Caco-2 (cell line): Measurements from ENCODE around the gene MGMT. TPM values are rescaled to one million over a fixed set of nuclear protein-coding genes. Genes with fewer than 3 reads are reported as not detected.

ENCODE experiments used
- BruUV-seq: library from RNA; stranded (reverse); fragments of 400-500 nt; replicated peaks from 2 replicates; lab custom pipeline; 2021; lab: Mats Ljungman, UMichigan
- CTCF ChIA-PET: fragments of 300-600 bp; sonication (Branson Sonifier 250); formaldehyde crosslinking; loops from one replicate; lab custom pipeline; 2022; ENCODE audit warnings: antibody characterized with exemption; lab: Charles Lee
- POLR2A ChIA-PET: fragments of 300-600 bp; sonication (Branson Sonifier 250); formaldehyde crosslinking; loops from one replicate; lab custom pipeline; 2022; ENCODE audit warnings: antibody characterized with exemption; lab: Charles Lee
- DNase-seq, 2 experiments: peaks; one replicate each; pipeline versions ENCODE4 v3.0.0 to v3.0.0-alpha.2; 2020 to 2022
- H3K27me3 ChIP-seq: replicated peaks from 2 replicates; pipeline ENCODE4 v1.6.0; 2011; ENCODE audit warnings: low read length; ENCODE audit not compliant: control insufficient read depth, insufficient read depth
- H3K36me3 ChIP-seq: 2 replicates; pipeline ENCODE4 v1.5.1; 2011; ENCODE audit warnings: low read length; ENCODE audit not compliant: control insufficient read depth, insufficient read depth
- H3K4me1 ChIP-seq: fragments of 250-450 bp; sonication (Bioruptor Pico); 2 replicates; pipeline ENCODE4 v1.5.1; 2020; ENCODE audit warnings: mild to moderate bottlenecking
- H3K4me3 ChIP-seq: 2 replicates; pipeline ENCODE4 v1.5.1; 2011; ENCODE audit warnings: low read depth, mild to moderate bottlenecking, control low read depth, low read length
- H3K9me3 ChIP-seq: fragments of 250-450 bp; sonication (Bioruptor Pico); 2 replicates; pipeline ENCODE4 v1.5.1; 2020; ENCODE audit warnings: mild to moderate bottlenecking, moderate library complexity
- H3K27ac Mint-ChIP-seq: one replicate; pipeline ENCODE4 v1.8.0; 2022; ENCODE audit warnings: mixed read lengths; ENCODE audit not compliant: unreplicated experiment
- H3K27me3 Mint-ChIP-seq: one replicate; pipeline ENCODE4 v1.8.0; 2022; ENCODE audit warnings: mixed read lengths; ENCODE audit not compliant: insufficient read depth, unreplicated experiment
- H3K36me3 Mint-ChIP-seq: one replicate; pipeline ENCODE4 v1.8.0; 2022; ENCODE audit warnings: mild to moderate bottlenecking, mixed read lengths; ENCODE audit not compliant: insufficient read depth, unreplicated experiment
- H3K4me1 Mint-ChIP-seq: one replicate; pipeline ENCODE4 v1.8.0; 2022; ENCODE audit warnings: low read depth, mixed read lengths; ENCODE audit not compliant: unreplicated experiment
- H3K4me3 Mint-ChIP-seq: one replicate; pipeline ENCODE4 v1.8.0; 2022; ENCODE audit warnings: mild to moderate bottlenecking, moderate library complexity, mixed read lengths; ENCODE audit not compliant: unreplicated experiment
- H3K9me3 Mint-ChIP-seq: one replicate; pipeline ENCODE4 v1.8.0; 2022; ENCODE audit warnings: mixed read lengths; ENCODE audit not compliant: unreplicated experiment
- intact Hi-C: fragments of 100-400 bp; cut with micrococcal nuclease; formaldehyde crosslinking; loops from one replicate; pipeline ENCODE4 v1.10.0; 2022; ENCODE audit not compliant: unreplicated experiment
- total RNA-seq: library from RNA; stranded (reverse); gene quantifications from 2 replicates; pipeline ENCODE4 v1.2.3, GENCODE V29; 2022
- TF ChIP-seq, protein P1 (sequence below), 2 experiments: fragments of 200-600 bp in 1 of 2; IDR thresholded peaks; 1 replicate in 1 of 2; 2 replicates in 1 of 2; pipeline versions ENCODE4 v1.5.1 to v1.8.0; 2011 to 2022; ENCODE audit warnings: antibody characterized with exemption in 1 of 2, control low read depth in 1 of 2, inconsistent platforms in 1 of 2, low read depth in 1 of 2, low read length in 1 of 2, mild to moderate bottlenecking in 1 of 2, moderate library complexity in 1 of 2; ENCODE audit not compliant: insufficient read depth in 1 of 2, severe bottlenecking in 1 of 2, unreplicated experiment in 1 of 2

MGMT gene
- total RNA-seq, 1 experiment from 2014 or later, result 57.0 TPM

DNA sequence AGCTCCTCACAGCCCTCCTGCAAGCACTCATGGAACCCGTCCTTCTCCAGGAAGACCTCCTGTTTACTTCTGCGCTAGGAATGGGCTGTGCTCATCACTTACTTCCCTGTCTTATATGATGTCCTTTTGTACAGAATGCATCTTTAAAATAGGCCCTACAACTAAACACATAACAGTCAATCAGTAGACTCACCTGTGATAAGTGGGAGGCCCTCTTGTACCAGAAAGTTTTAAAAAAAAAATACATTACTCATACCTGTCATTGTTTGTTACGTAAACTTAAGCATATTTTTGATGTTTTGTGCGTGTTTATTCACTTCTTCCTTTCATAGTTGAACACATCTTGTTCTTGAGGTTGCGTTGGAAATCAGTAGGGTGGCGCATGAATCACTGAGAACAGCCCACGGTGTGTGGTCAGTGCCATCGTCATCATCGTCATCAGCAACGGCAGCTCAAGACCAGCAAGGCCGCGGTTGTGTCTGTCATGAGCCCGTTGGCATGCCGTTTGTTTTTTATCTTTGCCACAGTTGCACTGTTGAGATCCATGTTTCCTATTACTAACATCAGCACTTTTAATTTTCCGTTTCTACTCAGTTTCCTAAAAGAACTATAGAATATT, 232.8 kb downstream of the MGMT start:
- CTCF ChIA-PET, result no interaction called here
- POLR2A ChIA-PET, result no interaction called here
- no peak overlapping the region for H3K4me3 Mint-ChIP-seq

DNA sequence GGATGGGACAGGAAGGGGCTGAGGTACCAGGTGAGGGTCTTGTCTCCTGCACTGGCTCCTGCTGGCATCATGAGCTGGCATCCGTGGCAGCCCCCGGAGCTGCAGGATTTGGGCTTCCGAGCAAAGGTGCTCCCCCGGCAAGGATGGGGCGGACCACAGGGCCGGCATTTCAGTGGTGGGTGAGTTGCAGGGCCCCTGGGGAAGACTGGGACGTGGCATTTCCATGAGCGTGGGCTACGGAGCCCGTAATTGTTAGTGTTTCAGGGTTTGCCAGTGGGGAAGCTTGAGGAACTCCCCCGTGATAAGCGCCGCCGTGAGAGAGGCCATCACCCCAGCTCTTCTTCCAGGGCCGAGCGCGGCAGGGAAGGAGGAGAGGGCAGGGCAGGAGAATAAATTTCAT, 235.6 kb downstream of the MGMT start:
- ChIA-PET POLR2A (no interaction called here), CTCF (no interaction called here)
- H3K4me3 ChIP-seq, result no peak overlapping the region
- no peaks in the 10 kb centered on the region; the same call in 1 of the 2 replicates for H3K36me3 ChIP-seq
- H3K36me3 Mint-ChIP-seq, result peaks cover 16% of the 10 kb centered on the region
- H3K9me3 Mint-ChIP-seq, result no peaks in the 10 kb centered on the region
- intact Hi-C loops, result no loop called here
- TF ChIP-seq, protein P1, sequence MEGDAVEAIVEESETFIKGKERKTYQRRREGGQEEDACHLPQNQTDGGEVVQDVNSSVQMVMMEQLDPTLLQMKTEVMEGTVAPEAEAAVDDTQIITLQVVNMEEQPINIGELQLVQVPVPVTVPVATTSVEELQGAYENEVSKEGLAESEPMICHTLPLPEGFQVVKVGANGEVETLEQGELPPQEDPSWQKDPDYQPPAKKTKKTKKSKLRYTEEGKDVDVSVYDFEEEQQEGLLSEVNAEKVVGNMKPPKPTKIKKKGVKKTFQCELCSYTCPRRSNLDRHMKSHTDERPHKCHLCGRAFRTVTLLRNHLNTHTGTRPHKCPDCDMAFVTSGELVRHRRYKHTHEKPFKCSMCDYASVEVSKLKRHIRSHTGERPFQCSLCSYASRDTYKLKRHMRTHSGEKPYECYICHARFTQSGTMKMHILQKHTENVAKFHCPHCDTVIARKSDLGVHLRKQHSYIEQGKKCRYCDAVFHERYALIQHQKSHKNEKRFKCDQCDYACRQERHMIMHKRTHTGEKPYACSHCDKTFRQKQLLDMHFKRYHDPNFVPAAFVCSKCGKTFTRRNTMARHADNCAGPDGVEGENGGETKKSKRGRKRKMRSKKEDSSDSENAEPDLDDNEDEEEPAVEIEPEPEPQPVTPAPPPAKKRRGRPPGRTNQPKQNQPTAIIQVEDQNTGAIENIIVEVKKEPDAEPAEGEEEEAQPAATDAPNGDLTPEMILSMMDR (IDR thresholded peaks at IDR 0.05; ENCODE audit: insufficient read depth in 1 of 2, low read depth in 1 of 2, low read length in 1 of 2, severe bottlenecking in 1 of 2, unreplicated experiment in 1 of 2), result no peak
- no peaks in the 10 kb centered on the region for H3K27me3 Mint-ChIP-seq
- no peak overlapping the region for H3K27ac Mint-ChIP-seq
- no peak for DNase-seq
- no peaks in the 10 kb centered on the region for H3K4me1 ChIP-seq
- BruUV-seq, result no TSS peak
- no peaks in the 10 kb centered on the region for H3K9me3 ChIP-seq
- no peak overlapping the region for H3K4me3 Mint-ChIP-seq
- H3K4me1 Mint-ChIP-seq, result peaks cover 8% of the 10 kb centered on the region
- H3K27me3 ChIP-seq, result no peaks in the 10 kb centered on the region

More for the DNA sequence above, 232.8 kb downstream of the MGMT start:
- H3K27me3 ChIP-seq, result no peaks in the 10 kb centered on the region
- no peaks in the 10 kb centered on the region for H3K27me3 Mint-ChIP-seq
- no peaks in the 10 kb centered on the region for H3K9me3 ChIP-seq
- H3K36me3 Mint-ChIP-seq, result peaks cover 6% of the 10 kb centered on the region
- H3K4me1 ChIP-seq, result no peaks in the 10 kb centered on the region
- H3K4me1 Mint-ChIP-seq, result peaks cover 8% of the 10 kb centered on the region
- no peak overlapping the region for H3K4me3 ChIP-seq
- TF ChIP-seq, protein P1 (IDR thresholded peaks at IDR 0.05; ENCODE audit: insufficient read depth in 1 of 2, low read depth in 1 of 2, low read length in 1 of 2, severe bottlenecking in 1 of 2, unreplicated experiment in 1 of 2), result no peak
- intact Hi-C loops, result no loop called here
- H3K9me3 Mint-ChIP-seq, result no peaks in the 10 kb centered on the region
- no peak for DNase-seq
- no peaks in the 10 kb centered on the region; the same call in 1 of the 2 replicates for H3K36me3 ChIP-seq
- no peak overlapping the region for H3K27ac Mint-ChIP-seq
- no TSS peak for BruUV-seq

DNA sequence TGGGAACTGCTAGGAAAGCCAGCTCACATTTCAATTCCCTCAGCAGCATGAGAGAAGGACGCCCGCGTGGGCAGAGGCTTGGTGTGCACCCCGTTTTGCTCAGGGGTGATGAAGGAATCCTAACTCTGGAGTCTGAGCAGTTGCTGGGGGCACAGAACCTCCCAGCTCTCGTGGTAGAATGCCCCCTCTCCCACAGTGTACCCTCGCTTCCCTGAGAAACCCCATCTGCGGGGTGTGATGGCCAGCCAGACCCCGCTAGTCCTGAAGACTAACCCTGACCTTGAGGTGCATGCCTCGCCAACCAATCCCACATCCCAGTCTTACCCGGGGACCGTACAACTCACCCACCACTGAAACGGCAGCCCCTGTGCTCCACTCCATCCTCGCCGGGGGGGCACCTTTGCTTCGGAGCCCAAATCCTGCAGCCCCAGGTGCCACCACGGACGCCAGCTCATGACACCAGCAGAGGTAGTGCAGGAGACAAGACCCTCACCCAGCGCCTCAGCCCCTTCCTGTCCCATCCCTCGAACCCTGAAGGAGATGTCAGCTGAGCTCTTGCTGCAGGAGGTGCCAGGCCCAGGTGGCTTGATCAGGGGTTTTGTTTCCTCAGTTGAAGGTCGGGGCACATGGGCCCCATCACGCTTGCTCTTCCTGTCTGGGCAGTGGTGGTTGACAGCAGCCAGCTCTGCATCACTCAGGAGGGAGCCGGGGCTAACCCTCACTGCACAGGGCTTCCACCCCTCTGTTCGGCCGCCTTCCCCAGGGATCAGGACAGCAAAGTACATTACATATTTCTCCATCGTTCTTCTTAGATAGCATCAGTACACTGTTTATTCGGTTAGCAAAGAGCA, 236.5 kb downstream of the MGMT start:
- Histone ChIP-seq H3K9me3 (no peaks in the 10 kb centered on the region), H3K4me1 (no peaks in the 10 kb centered on the region), H3K4me3 (no peak overlapping the region), H3K27me3 (no peaks in the 10 kb centered on the region), H3K36me3 (no peaks in the 10 kb centered on the region; the same call in 1 of the 2 replicates)
- TF ChIP-seq, protein P1 (IDR thresholded peaks at IDR 0.05; ENCODE audit: insufficient read depth in 1 of 2, low read depth in 1 of 2, low read length in 1 of 2, severe bottlenecking in 1 of 2, unreplicated experiment in 1 of 2), result no peak
- H3K9me3 Mint-ChIP-seq, result no peaks in the 10 kb centered on the region
- no peak overlapping the region for H3K27ac Mint-ChIP-seq
- no peaks in the 10 kb centered on the region for H3K27me3 Mint-ChIP-seq
- no TSS peak for BruUV-seq
- H3K4me1 Mint-ChIP-seq, result peaks cover 8% of the 10 kb centered on the region
- DNase-seq, result no peak
- H3K36me3 Mint-ChIP-seq, result peaks cover 16% of the 10 kb centered on the region
- intact Hi-C loops, result no loop called here
- H3K4me3 Mint-ChIP-seq, result no peak overlapping the region
- CTCF ChIA-PET, result no interaction called here
- POLR2A ChIA-PET, result no interaction called here
